ENCODE data around the gene DTHD1. TPM values are rescaled to one million over a fixed set of nuclear protein-coding genes. Genes with fewer than 3 reads are reported as not detected.

The DTHD1 gene
- total and polyA plus RNA-seq, 10 of the 15 experiments (the other 5 are each of a cell fraction or from before 2014, with no cell fraction given): 0.05 to 2.8 (median 1.4) TPM

- TF ChIP-seq E2F8 (IDR thresholded peaks at IDR 0.05; ENCODE audit: low read depth, partially characterized antibody): no peak
- no peak for TF ChIP-seq MEF2B (IDR thresholded peaks at IDR 0.05; ENCODE audit: partially characterized antibody, poor library complexity, severe bottlenecking)
- TF ChIP-seq DPF2 (IDR thresholded peaks at IDR 0.05): peak; percentile 56
- TF ChIP-seq, protein P1, sequence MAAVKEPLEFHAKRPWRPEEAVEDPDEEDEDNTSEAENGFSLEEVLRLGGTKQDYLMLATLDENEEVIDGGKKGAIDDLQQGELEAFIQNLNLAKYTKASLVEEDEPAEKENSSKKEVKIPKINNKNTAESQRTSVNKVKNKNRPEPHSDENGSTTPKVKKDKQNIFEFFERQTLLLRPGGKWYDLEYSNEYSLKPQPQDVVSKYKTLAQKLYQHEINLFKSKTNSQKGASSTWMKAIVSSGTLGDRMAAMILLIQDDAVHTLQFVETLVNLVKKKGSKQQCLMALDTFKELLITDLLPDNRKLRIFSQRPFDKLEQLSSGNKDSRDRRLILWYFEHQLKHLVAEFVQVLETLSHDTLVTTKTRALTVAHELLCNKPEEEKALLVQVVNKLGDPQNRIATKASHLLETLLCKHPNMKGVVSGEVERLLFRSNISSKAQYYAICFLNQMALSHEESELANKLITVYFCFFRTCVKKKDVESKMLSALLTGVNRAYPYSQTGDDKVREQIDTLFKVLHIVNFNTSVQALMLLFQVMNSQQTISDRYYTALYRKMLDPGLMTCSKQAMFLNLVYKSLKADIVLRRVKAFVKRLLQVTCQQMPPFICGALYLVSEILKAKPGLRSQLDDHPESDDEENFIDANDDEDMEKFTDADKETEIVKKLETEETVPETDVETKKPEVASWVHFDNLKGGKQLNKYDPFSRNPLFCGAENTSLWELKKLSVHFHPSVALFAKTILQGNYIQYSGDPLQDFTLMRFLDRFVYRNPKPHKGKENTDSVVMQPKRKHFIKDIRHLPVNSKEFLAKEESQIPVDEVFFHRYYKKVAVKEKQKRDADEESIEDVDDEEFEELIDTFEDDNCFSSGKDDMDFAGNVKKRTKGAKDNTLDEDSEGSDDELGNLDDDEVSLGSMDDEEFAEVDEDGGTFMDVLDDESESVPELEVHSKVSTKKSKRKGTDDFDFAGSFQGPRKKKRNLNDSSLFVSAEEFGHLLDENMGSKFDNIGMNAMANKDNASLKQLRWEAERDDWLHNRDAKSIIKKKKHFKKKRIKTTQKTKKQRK (IDR thresholded peaks at IDR 0.05; ENCODE audit: low read depth, low read length): no peak
- peak; percentile 28; the same call in 2 of the 3 replicates for TF ChIP-seq POU2F2 (IDR thresholded peaks at IDR 0.05; ENCODE audit: borderline replicate concordance, low read depth, low read length)
- TF ChIP-seq MYB (IDR thresholded peaks at IDR 0.05; ENCODE audit: borderline replicate concordance, low read depth, low read length): 0 out of 2 replicates have a peak, but pooled peaks have one; percentile 28
- no peak for TF ChIP-seq LARP7 (IDR thresholded peaks at IDR 0.05)
- TF ChIP-seq TARDBP (IDR thresholded peaks at IDR 0.05; ENCODE audit: borderline replicate concordance): no peak
- TF ChIP-seq, protein P2, sequence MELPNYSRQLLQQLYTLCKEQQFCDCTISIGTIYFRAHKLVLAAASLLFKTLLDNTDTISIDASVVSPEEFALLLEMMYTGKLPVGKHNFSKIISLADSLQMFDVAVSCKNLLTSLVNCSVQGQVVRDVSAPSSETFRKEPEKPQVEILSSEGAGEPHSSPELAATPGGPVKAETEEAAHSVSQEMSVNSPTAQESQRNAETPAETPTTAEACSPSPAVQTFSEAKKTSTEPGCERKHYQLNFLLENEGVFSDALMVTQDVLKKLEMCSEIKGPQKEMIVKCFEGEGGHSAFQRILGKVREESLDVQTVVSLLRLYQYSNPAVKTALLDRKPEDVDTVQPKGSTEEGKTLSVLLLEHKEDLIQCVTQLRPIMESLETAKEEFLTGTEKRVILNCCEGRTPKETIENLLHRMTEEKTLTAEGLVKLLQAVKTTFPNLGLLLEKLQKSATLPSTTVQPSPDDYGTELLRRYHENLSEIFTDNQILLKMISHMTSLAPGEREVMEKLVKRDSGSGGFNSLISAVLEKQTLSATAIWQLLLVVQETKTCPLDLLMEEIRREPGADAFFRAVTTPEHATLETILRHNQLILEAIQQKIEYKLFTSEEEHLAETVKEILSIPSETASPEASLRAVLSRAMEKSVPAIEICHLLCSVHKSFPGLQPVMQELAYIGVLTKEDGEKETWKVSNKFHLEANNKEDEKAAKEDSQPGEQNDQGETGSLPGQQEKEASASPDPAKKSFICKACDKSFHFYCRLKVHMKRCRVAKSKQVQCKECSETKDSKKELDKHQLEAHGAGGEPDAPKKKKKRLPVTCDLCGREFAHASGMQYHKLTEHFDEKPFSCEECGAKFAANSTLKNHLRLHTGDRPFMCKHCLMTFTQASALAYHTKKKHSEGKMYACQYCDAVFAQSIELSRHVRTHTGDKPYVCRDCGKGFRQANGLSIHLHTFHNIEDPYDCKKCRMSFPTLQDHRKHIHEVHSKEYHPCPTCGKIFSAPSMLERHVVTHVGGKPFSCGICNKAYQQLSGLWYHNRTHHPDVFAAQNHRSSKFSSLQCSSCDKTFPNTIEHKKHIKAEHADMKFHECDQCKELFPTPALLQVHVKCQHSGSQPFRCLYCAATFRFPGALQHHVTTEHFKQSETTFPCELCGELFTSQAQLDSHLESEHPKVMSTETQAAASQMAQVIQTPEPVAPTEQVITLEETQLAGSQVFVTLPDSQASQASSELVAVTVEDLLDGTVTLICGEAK (IDR thresholded peaks at IDR 0.05; ENCODE audit: borderline replicate concordance): no peak
- TF ChIP-seq NFYB (IDR thresholded peaks at IDR 0.05; ENCODE audit: insufficient read depth, low read depth, low read length): no peak
- TF ChIP-seq CEBPB (IDR thresholded peaks at IDR 0.05; ENCODE audit: borderline replicate concordance in 1 of 2, low read depth in 2 of 2, low read length in 2 of 2): no peak
- no peak for TF ChIP-seq HCFC1 (IDR thresholded peaks at IDR 0.05; ENCODE audit: low read length)
- TF ChIP-seq TCF7 (IDR thresholded peaks at IDR 0.05; ENCODE audit: borderline replicate concordance): peak; percentile 84; the same call in 1 of the 2 replicates
- TF ChIP-seq CREB1 (IDR thresholded peaks at IDR 0.05; ENCODE audit: low read depth): peak; percentile 76
- TF ChIP-seq TCF3 (IDR thresholded peaks at IDR 0.05; ENCODE audit: borderline replicate concordance, insufficient read depth, low read depth, low read length): no peak
- TF ChIP-seq, protein P3, sequence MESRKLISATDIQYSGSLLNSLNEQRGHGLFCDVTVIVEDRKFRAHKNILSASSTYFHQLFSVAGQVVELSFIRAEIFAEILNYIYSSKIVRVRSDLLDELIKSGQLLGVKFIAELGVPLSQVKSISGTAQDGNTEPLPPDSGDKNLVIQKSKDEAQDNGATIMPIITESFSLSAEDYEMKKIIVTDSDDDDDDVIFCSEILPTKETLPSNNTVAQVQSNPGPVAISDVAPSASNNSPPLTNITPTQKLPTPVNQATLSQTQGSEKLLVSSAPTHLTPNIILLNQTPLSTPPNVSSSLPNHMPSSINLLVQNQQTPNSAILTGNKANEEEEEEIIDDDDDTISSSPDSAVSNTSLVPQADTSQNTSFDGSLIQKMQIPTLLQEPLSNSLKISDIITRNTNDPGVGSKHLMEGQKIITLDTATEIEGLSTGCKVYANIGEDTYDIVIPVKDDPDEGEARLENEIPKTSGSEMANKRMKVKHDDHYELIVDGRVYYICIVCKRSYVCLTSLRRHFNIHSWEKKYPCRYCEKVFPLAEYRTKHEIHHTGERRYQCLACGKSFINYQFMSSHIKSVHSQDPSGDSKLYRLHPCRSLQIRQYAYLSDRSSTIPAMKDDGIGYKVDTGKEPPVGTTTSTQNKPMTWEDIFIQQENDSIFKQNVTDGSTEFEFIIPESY (IDR thresholded peaks at IDR 0.05): no peak
- TF ChIP-seq SUPT20H (IDR thresholded peaks at IDR 0.05; ENCODE audit: borderline replicate concordance, control insufficient read depth, low read depth, low read length): no peak
- peak; percentile 79; the same call in 1 of the 2 replicates for TF ChIP-seq ZBED1 (IDR thresholded peaks at IDR 0.05; ENCODE audit: borderline replicate concordance)
Measured at GRCh38 chr4:36322921-36323354, 41.5 kb downstream of the DTHD1 start (continued).
